ENCODE data around the gene PRPF8. TPM values are rescaled to one million over a fixed set of nuclear protein-coding genes. Genes with fewer than 3 reads are reported as not detected.

PRPF8 gene
- polyA plus RNA-seq, 1 of the 3 experiments (the other 2 are of a cell fraction): 149 TPM

GRCh38 chr17:1630662-1631061, 54.0 kb downstream of the PRPF8 start:
- H3K9me3 ChIP-seq: no peaks in the 10 kb centered on the region
- DNase-seq: no peak
- no peak overlapping the region for H2AFZ ChIP-seq (ENCODE audit: low read depth)
- ChIA-PET POLR2A (interaction anchor here (1.0 kb wide), 1 partner anchor 57 kb away, joined by 3 read pairs; no protein-coding TSS in a partner anchor), CTCF (interaction anchor here (0.8 to 4.0 kb wide), 6 partner anchors 10 to 265 kb away, joined by 3 to 42 read pairs (median 11); partner anchors contain the start of gene RILP)
- no peak for TF ChIP-seq YY1 (IDR thresholded peaks at IDR 0.05; ENCODE audit: low read depth)
- TF ChIP-seq CTCF (IDR thresholded peaks at IDR 0.05): no peak
- TF ChIP-seq, protein P1, sequence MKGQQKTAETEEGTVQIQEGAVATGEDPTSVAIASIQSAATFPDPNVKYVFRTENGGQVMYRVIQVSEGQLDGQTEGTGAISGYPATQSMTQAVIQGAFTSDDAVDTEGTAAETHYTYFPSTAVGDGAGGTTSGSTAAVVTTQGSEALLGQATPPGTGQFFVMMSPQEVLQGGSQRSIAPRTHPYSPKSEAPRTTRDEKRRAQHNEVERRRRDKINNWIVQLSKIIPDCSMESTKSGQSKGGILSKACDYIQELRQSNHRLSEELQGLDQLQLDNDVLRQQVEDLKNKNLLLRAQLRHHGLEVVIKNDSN (IDR thresholded peaks at IDR 0.05; ENCODE audit: borderline replicate concordance, low read depth): no peak
- TF ChIP-seq MEF2A (IDR thresholded peaks at IDR 0.05; ENCODE audit: borderline replicate concordance, low read depth): no peak
- TF ChIP-seq, protein P2, sequence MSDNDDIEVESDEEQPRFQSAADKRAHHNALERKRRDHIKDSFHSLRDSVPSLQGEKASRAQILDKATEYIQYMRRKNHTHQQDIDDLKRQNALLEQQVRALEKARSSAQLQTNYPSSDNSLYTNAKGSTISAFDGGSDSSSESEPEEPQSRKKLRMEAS (IDR thresholded peaks at IDR 0.05; ENCODE audit: low read depth): no peak
- TF ChIP-seq FOXM1 (IDR thresholded peaks at IDR 0.05; ENCODE audit: low read depth): no peak
- TF ChIP-seq TCF12 (IDR thresholded peaks at IDR 0.05): no peak
- TF ChIP-seq, protein P3, sequence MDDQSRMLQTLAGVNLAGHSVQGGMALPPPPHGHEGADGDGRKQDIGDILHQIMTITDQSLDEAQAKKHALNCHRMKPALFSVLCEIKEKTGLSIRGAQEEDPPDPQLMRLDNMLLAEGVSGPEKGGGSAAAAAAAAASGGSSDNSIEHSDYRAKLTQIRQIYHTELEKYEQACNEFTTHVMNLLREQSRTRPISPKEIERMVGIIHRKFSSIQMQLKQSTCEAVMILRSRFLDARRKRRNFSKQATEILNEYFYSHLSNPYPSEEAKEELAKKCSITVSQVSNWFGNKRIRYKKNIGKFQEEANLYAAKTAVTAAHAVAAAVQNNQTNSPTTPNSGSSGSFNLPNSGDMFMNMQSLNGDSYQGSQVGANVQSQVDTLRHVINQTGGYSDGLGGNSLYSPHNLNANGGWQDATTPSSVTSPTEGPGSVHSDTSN (IDR thresholded peaks at IDR 0.05): no peak
- no peak for TF ChIP-seq POLR2AphosphoS5 (IDR thresholded peaks at IDR 0.05; ENCODE audit: low read depth, low read length)
- TF ChIP-seq GABPA (IDR thresholded peaks at IDR 0.05; ENCODE audit: low read depth): no peak
- TF ChIP-seq, protein P4, sequence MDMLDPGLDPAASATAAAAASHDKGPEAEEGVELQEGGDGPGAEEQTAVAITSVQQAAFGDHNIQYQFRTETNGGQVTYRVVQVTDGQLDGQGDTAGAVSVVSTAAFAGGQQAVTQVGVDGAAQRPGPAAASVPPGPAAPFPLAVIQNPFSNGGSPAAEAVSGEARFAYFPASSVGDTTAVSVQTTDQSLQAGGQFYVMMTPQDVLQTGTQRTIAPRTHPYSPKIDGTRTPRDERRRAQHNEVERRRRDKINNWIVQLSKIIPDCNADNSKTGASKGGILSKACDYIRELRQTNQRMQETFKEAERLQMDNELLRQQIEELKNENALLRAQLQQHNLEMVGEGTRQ (IDR thresholded peaks at IDR 0.05; ENCODE audit: borderline replicate concordance, low read depth, low read length): no peak
- no peak for TF ChIP-seq JUND (IDR thresholded peaks at IDR 0.05)
- no peak for TF ChIP-seq ELF1 (IDR thresholded peaks at IDR 0.05)
- no peak for TF ChIP-seq FOSL2 (IDR thresholded peaks at IDR 0.05; ENCODE audit: borderline replicate concordance, low read depth)
- no peak for TF ChIP-seq EZH2phosphoT487 (IDR thresholded peaks at IDR 0.05; ENCODE audit: borderline replicate concordance, low read depth)
- TF ChIP-seq RCOR1 (IDR thresholded peaks at IDR 0.05; ENCODE audit: low read length): no peak
- no peak for TF ChIP-seq RAD21 (IDR thresholded peaks at IDR 0.05; ENCODE audit: low read length)
- TF ChIP-seq, protein P5, sequence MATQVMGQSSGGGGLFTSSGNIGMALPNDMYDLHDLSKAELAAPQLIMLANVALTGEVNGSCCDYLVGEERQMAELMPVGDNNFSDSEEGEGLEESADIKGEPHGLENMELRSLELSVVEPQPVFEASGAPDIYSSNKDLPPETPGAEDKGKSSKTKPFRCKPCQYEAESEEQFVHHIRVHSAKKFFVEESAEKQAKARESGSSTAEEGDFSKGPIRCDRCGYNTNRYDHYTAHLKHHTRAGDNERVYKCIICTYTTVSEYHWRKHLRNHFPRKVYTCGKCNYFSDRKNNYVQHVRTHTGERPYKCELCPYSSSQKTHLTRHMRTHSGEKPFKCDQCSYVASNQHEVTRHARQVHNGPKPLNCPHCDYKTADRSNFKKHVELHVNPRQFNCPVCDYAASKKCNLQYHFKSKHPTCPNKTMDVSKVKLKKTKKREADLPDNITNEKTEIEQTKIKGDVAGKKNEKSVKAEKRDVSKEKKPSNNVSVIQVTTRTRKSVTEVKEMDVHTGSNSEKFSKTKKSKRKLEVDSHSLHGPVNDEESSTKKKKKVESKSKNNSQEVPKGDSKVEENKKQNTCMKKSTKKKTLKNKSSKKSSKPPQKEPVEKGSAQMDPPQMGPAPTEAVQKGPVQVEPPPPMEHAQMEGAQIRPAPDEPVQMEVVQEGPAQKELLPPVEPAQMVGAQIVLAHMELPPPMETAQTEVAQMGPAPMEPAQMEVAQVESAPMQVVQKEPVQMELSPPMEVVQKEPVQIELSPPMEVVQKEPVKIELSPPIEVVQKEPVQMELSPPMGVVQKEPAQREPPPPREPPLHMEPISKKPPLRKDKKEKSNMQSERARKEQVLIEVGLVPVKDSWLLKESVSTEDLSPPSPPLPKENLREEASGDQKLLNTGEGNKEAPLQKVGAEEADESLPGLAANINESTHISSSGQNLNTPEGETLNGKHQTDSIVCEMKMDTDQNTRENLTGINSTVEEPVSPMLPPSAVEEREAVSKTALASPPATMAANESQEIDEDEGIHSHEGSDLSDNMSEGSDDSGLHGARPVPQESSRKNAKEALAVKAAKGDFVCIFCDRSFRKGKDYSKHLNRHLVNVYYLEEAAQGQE (IDR thresholded peaks at IDR 0.05; ENCODE audit: low read depth, low read length): no peak
- TF ChIP-seq TAF1 (IDR thresholded peaks at IDR 0.05; ENCODE audit: borderline replicate concordance, low read depth, low read length): no peak
- TF ChIP-seq EP300 (IDR thresholded peaks at IDR 0.05; ENCODE audit: borderline replicate concordance in 1 of 2, low read depth in 1 of 2, low read length in 1 of 2): no peak
- H3F3A ChIP-seq (replicated peaks; ENCODE audit: insufficient read depth): no peaks in the 10 kb centered on the region
- 65% methylated on average over 4 of the region's 4 CpGs for WGBS (ENCODE audit: low lambda C conversion rate)
- H4K20me1 ChIP-seq (ENCODE audit: insufficient read depth): no peaks in the 10 kb centered on the region
- no peaks in the 10 kb centered on the region for H3K27me3 ChIP-seq (ENCODE audit: insufficient read depth)
- no peaks in the 10 kb centered on the region for H3K79me2 ChIP-seq (ENCODE audit: insufficient read depth)
- H3K9ac ChIP-seq: no peak overlapping the region
- H3K4me1 ChIP-seq (ENCODE audit: control insufficient read depth in 1 of 2, insufficient read depth in 2 of 2, low read depth in 1 of 2, low read length in 1 of 2): peaks cover 3 to 13% of the 10 kb centered on the region in 2 experiments; a peak in 2 of 4 replicates
- no peaks in the 10 kb centered on the region for H3K36me3 ChIP-seq (replicated peaks in 1 of 2; ENCODE audit: control insufficient read depth in 1 of 2, insufficient read depth in 2 of 2, low read length in 1 of 2)
- no peaks in the 10 kb centered on the region for H3K9me2 ChIP-seq
- H3K4me2 ChIP-seq: no peak overlapping the region
- H3K4me3 ChIP-seq (ENCODE audit: low read depth in 2 of 2, low read length in 1 of 2): no peak overlapping the region
- no peak overlapping the region for H3K27ac ChIP-seq (ENCODE audit: low read depth in 2 of 2, low read length in 1 of 2)
